ENCODE results near the gene HEYL. TPM values are rescaled to one million over a fixed set of nuclear protein-coding genes. Genes with fewer than 3 reads are reported as not detected.

HEYL gene
- total RNA-seq, 1 donor from 2014 or later: 1.1 TPM

DNA sequence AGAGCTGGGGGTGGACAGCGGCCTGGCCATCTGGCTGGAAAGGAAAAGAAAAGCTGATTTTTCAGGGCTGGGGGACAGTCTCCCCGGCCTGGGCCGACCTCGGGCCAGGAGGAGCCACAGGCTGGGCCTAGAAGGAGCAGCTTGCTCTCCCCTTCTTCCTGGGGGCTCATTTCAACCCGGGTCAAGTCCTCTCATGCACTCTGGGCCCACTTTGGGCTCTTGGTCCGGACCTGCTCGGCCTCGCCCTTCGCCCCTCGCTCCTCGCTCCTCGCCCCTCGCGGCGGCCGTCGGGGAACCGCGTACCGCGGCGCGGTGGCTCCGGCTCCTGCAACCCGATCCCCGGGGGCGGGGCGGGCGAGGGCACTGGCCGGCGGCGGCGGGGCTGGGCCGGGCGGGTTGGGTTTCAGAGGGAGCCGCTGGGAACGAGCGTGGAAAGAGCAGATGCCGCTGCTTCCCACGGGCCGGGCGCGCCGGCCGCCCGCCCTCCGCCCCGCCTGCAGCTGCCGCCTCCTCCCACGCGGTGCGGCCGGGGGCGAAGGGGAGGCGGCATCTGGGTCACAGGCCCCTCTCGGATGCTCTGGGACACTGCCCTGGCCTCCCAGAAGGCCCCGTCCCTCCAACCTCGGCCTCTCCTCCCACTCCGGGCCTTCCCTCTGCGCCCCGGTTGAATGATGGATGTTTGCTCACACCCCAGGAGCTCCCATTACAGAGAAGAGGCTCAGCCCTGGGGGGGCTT, 6.6 kb downstream of the HEYL start:
- Histone ChIP-seq H3K9ac (ENCODE audit: low read length) (no peak overlapping the region), H3K9me3 (ENCODE audit: insufficient read depth, low read depth, low read length) (no peaks in the 10 kb centered on the region), H3K27me3 (ENCODE audit: insufficient read depth, low read length) (peaks cover 63% of the 10 kb centered on the region), H3K4me2 (ENCODE audit: low read length) (peak overlapping the region; percentile 65), H3K79me2 (ENCODE audit: insufficient read depth, low read length) (no peaks in the 10 kb centered on the region), H3K36me3 (ENCODE audit: insufficient read depth, low read length) (no peaks in the 10 kb centered on the region), H3K4me1 (ENCODE audit: insufficient read depth, low read length) (peaks cover 4% of the 10 kb centered on the region), H4K20me1 (ENCODE audit: insufficient read depth, low read length) (peaks cover 4% of the 10 kb centered on the region), H3K27ac (ENCODE audit: low read depth, low read length) (no peak overlapping the region), H2AFZ (ENCODE audit: low read depth, low read length) (peak overlapping the region; percentile 45), H3K4me3 (ENCODE audit: insufficient read depth, low read depth, low read length) (no peak overlapping the region)
- Mint-ChIP-seq H3K27ac (ENCODE audit: unreplicated experiment) (no peak overlapping the region), H3K27me3 (ENCODE audit: low read depth, unreplicated experiment) (peaks cover 67% of the 10 kb centered on the region), H3K4me1 (ENCODE audit: low read depth, unreplicated experiment) (no peaks in the 10 kb centered on the region), H3K4me3 (ENCODE audit: unreplicated experiment) (no peak overlapping the region), H3K9me3 (ENCODE audit: unreplicated experiment) (peaks cover 2% of the 10 kb centered on the region), H3K36me3 (ENCODE audit: low read depth, unreplicated experiment) (peaks cover 20% of the 10 kb centered on the region)
- DNase-seq (ENCODE audit: low read depth) (peak; percentile 33), FAIRE-seq (no peak)
- TF ChIP-seq, protein P1, sequence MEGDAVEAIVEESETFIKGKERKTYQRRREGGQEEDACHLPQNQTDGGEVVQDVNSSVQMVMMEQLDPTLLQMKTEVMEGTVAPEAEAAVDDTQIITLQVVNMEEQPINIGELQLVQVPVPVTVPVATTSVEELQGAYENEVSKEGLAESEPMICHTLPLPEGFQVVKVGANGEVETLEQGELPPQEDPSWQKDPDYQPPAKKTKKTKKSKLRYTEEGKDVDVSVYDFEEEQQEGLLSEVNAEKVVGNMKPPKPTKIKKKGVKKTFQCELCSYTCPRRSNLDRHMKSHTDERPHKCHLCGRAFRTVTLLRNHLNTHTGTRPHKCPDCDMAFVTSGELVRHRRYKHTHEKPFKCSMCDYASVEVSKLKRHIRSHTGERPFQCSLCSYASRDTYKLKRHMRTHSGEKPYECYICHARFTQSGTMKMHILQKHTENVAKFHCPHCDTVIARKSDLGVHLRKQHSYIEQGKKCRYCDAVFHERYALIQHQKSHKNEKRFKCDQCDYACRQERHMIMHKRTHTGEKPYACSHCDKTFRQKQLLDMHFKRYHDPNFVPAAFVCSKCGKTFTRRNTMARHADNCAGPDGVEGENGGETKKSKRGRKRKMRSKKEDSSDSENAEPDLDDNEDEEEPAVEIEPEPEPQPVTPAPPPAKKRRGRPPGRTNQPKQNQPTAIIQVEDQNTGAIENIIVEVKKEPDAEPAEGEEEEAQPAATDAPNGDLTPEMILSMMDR (IDR thresholded peaks at IDR 0.05; ENCODE audit: insufficient read depth, low read depth, low read length): no peak
- peak; percentile 63 for TF ChIP-seq EZH2 (IDR thresholded peaks at IDR 0.05; ENCODE audit: insufficient read depth, low read length)

DNA sequence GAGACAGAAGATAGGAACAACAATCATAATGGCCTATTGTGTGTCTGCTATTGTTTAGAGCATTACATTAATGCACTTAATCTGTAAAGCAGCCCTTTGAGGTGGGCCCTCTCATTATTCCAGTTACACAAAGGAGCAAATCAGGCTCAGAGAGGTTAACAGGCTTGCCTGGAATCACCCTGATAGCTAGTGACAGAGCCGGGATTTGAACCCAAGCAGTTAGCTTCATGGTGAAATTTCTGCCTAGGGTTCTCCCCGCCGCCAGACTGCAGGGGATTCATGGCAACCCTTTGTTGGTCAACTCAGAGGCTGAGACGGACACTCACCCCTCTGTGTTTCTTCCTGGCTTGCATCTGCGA, 7.1 kb downstream of the HEYL start:
- Histone ChIP-seq H3K9me3 (ENCODE audit: insufficient read depth, low read depth, low read length) (no peaks in the 10 kb centered on the region), H3K27me3 (ENCODE audit: insufficient read depth, low read length) (peaks cover 64% of the 10 kb centered on the region), H4K20me1 (ENCODE audit: insufficient read depth, low read length) (peaks cover 4% of the 10 kb centered on the region), H3K36me3 (ENCODE audit: insufficient read depth, low read length) (no peaks in the 10 kb centered on the region), H3K4me3 (ENCODE audit: insufficient read depth, low read depth, low read length) (no peak overlapping the region), H3K4me1 (ENCODE audit: insufficient read depth, low read length) (peaks cover 4% of the 10 kb centered on the region), H3K27ac (ENCODE audit: low read depth, low read length) (no peak overlapping the region), H2AFZ (ENCODE audit: low read depth, low read length) (no peak overlapping the region), H3K4me2 (ENCODE audit: low read length) (no peak overlapping the region), H3K79me2 (ENCODE audit: insufficient read depth, low read length) (no peaks in the 10 kb centered on the region), H3K9ac (ENCODE audit: low read length) (no peak overlapping the region)
- TF ChIP-seq, protein P1 (IDR thresholded peaks at IDR 0.05; ENCODE audit: insufficient read depth, low read depth, low read length): no peak
- TF ChIP-seq EZH2 (IDR thresholded peaks at IDR 0.05; ENCODE audit: insufficient read depth, low read length): no peak
- DNase-seq (ENCODE audit: low read depth): no peak
- peaks cover 2% of the 10 kb centered on the region for H3K9me3 Mint-ChIP-seq (ENCODE audit: unreplicated experiment)
- FAIRE-seq: no peak
- H3K4me1 Mint-ChIP-seq (ENCODE audit: low read depth, unreplicated experiment): no peaks in the 10 kb centered on the region
- peaks cover 65% of the 10 kb centered on the region for H3K27me3 Mint-ChIP-seq (ENCODE audit: low read depth, unreplicated experiment)
- peaks cover 21% of the 10 kb centered on the region for H3K36me3 Mint-ChIP-seq (ENCODE audit: low read depth, unreplicated experiment)
- no peak overlapping the region for H3K27ac Mint-ChIP-seq (ENCODE audit: unreplicated experiment)
- no peak overlapping the region for H3K4me3 Mint-ChIP-seq (ENCODE audit: unreplicated experiment)
